ENCODE data around the gene AR. TPM values are rescaled to one million over a fixed set of nuclear protein-coding genes. Genes with fewer than 3 reads are reported as not detected.

Gene AR
- total RNA-seq, 1 donor from 2014 or later = 9.0 TPM

DNA sequence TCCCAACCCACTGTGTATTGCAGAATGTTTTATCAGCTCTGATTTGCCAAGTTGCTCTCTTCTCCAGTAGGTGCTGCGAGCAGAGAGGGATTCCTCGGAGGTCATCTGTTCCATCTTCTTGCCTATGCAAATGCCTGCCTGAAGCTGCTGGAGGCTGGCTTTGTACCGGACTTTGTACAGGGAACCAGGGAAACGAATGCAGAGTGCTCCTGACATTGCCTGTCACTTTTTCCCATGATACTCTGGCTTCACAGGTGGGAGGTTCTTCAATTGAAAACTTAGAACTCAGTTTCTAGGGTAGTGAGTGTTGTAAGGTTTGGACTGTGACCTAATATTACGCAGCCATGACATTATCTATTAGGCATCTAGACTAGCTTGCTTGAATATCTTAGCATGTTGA, 24.9 kb downstream of the AR start:
- Histone ChIP-seq H3K27ac (ENCODE audit: low read depth, low read length) (no peak overlapping the region), H2AFZ (ENCODE audit: low read depth, low read length) (no peak overlapping the region), H3K4me3 (ENCODE audit: insufficient read depth, low read depth, low read length) (no peak overlapping the region), H3K4me2 (ENCODE audit: low read length) (no peak overlapping the region), H3K36me3 (ENCODE audit: insufficient read depth, low read length) (no peaks in the 10 kb centered on the region), H4K20me1 (ENCODE audit: insufficient read depth, low read length) (no peaks in the 10 kb centered on the region), H3K4me1 (ENCODE audit: insufficient read depth, low read length) (no peaks in the 10 kb centered on the region), H3K9me3 (ENCODE audit: insufficient read depth, low read depth, low read length) (no peaks in the 10 kb centered on the region), H3K9ac (ENCODE audit: low read length) (no peak overlapping the region), H3K27me3 (ENCODE audit: insufficient read depth, low read length) (no peaks in the 10 kb centered on the region), H3K79me2 (ENCODE audit: insufficient read depth, low read length) (no peaks in the 10 kb centered on the region)
- DNase-seq (ENCODE audit: low read depth) = no peak
- H3K9me3 Mint-ChIP-seq (ENCODE audit: unreplicated experiment) = no peaks in the 10 kb centered on the region
- no peak overlapping the region for H3K4me3 Mint-ChIP-seq (ENCODE audit: unreplicated experiment)
- no peak for FAIRE-seq
- TF ChIP-seq EZH2 (IDR thresholded peaks at IDR 0.05; ENCODE audit: insufficient read depth, low read length) = no peak
- TF ChIP-seq, protein P1, sequence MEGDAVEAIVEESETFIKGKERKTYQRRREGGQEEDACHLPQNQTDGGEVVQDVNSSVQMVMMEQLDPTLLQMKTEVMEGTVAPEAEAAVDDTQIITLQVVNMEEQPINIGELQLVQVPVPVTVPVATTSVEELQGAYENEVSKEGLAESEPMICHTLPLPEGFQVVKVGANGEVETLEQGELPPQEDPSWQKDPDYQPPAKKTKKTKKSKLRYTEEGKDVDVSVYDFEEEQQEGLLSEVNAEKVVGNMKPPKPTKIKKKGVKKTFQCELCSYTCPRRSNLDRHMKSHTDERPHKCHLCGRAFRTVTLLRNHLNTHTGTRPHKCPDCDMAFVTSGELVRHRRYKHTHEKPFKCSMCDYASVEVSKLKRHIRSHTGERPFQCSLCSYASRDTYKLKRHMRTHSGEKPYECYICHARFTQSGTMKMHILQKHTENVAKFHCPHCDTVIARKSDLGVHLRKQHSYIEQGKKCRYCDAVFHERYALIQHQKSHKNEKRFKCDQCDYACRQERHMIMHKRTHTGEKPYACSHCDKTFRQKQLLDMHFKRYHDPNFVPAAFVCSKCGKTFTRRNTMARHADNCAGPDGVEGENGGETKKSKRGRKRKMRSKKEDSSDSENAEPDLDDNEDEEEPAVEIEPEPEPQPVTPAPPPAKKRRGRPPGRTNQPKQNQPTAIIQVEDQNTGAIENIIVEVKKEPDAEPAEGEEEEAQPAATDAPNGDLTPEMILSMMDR (IDR thresholded peaks at IDR 0.05; ENCODE audit: insufficient read depth, low read depth, low read length) = no peak
- peaks cover 27% of the 10 kb centered on the region for H3K4me1 Mint-ChIP-seq (ENCODE audit: low read depth, unreplicated experiment)
- H3K27me3 Mint-ChIP-seq (ENCODE audit: low read depth, unreplicated experiment) = no peaks in the 10 kb centered on the region
- H3K36me3 Mint-ChIP-seq (ENCODE audit: low read depth, unreplicated experiment) = no peaks in the 10 kb centered on the region
- H3K27ac Mint-ChIP-seq (ENCODE audit: unreplicated experiment) = no peak overlapping the region

DNA sequence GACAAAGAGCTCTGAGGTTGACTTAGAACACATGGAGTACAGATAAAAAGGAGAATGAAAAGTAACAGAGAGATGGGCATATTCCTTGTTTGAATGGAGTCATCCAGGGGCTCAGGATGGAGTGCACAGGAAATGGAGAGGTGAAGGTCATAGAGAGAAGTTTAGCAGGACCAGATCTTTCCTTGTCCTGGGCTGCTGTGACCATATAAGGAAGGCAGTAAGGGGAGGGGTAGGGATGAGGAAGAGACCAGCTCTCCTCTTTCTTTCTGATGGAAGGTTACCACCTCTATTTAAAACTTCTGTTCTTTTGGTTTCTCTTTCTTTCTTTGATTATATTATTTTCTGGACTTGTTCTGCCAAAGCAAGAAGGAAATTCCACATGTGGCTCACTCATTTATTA, 27.0 kb downstream of the AR start:
- Histone ChIP-seq H3K27ac (ENCODE audit: low read depth, low read length) (no peak overlapping the region), H2AFZ (ENCODE audit: low read depth, low read length) (no peak overlapping the region), H3K4me1 (ENCODE audit: insufficient read depth, low read length) (no peaks in the 10 kb centered on the region), H3K36me3 (ENCODE audit: insufficient read depth, low read length) (no peaks in the 10 kb centered on the region), H3K9me3 (ENCODE audit: insufficient read depth, low read depth, low read length) (no peaks in the 10 kb centered on the region), H3K4me2 (ENCODE audit: low read length) (no peak overlapping the region), H3K79me2 (ENCODE audit: insufficient read depth, low read length) (no peaks in the 10 kb centered on the region), H3K27me3 (ENCODE audit: insufficient read depth, low read length) (no peaks in the 10 kb centered on the region), H3K9ac (ENCODE audit: low read length) (no peak overlapping the region), H4K20me1 (ENCODE audit: insufficient read depth, low read length) (no peaks in the 10 kb centered on the region), H3K4me3 (ENCODE audit: insufficient read depth, low read depth, low read length) (no peak overlapping the region)
- Mint-ChIP-seq H3K27me3 (ENCODE audit: low read depth, unreplicated experiment) (no peaks in the 10 kb centered on the region), H3K36me3 (ENCODE audit: low read depth, unreplicated experiment) (no peaks in the 10 kb centered on the region), H3K4me3 (ENCODE audit: unreplicated experiment) (no peak overlapping the region), H3K27ac (ENCODE audit: unreplicated experiment) (no peak overlapping the region), H3K9me3 (ENCODE audit: unreplicated experiment) (no peaks in the 10 kb centered on the region), H3K4me1 (ENCODE audit: low read depth, unreplicated experiment) (peaks cover 20% of the 10 kb centered on the region)
- TF ChIP-seq, protein P1 (IDR thresholded peaks at IDR 0.05; ENCODE audit: insufficient read depth, low read depth, low read length) = no peak
- TF ChIP-seq EZH2 (IDR thresholded peaks at IDR 0.05; ENCODE audit: insufficient read depth, low read length) = no peak
- FAIRE-seq (peak; percentile 9), DNase-seq (ENCODE audit: low read depth) (no peak)

DNA sequence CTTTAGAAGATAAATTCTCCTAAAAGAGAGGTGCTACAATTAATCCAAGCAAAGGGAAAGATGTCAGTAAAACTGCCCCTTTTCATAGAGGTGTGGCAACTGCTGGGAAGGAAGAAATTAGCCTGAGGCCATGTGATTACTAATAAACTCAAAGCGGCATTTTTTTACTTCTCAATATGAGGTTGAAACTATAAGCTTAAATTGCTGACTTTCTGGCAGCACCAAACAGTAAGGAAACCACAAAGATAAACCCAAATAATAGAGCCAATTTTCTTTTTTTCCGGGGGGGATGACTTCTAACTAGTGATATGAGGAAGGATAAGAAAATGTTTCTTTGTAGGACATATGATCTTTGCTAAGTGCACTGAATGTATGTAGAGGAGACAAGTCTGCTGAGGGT, 30.9 kb downstream of the AR start:
- Mint-ChIP-seq H3K27me3 (ENCODE audit: low read depth, unreplicated experiment) (no peaks in the 10 kb centered on the region), H3K9me3 (ENCODE audit: unreplicated experiment) (no peaks in the 10 kb centered on the region), H3K36me3 (ENCODE audit: low read depth, unreplicated experiment) (no peaks in the 10 kb centered on the region), H3K27ac (ENCODE audit: unreplicated experiment) (no peak overlapping the region), H3K4me1 (ENCODE audit: low read depth, unreplicated experiment) (peaks cover 11% of the 10 kb centered on the region), H3K4me3 (ENCODE audit: unreplicated experiment) (no peak overlapping the region)
- H3K4me3 ChIP-seq (ENCODE audit: insufficient read depth, low read depth, low read length) = no peak overlapping the region
- no peak overlapping the region for H3K4me2 ChIP-seq (ENCODE audit: low read length)
- DNase-seq (ENCODE audit: low read depth) (peak; percentile 21), FAIRE-seq (no peak)
- H3K27ac ChIP-seq (ENCODE audit: low read depth, low read length) = no peak overlapping the region
- no peak for TF ChIP-seq EZH2 (IDR thresholded peaks at IDR 0.05; ENCODE audit: insufficient read depth, low read length)
- TF ChIP-seq, protein P1 (IDR thresholded peaks at IDR 0.05; ENCODE audit: insufficient read depth, low read depth, low read length) = no peak
- H3K9ac ChIP-seq (ENCODE audit: low read length) = no peak overlapping the region
- no peaks in the 10 kb centered on the region for H3K27me3 ChIP-seq (ENCODE audit: insufficient read depth, low read length)
- no peaks in the 10 kb centered on the region for H3K36me3 ChIP-seq (ENCODE audit: insufficient read depth, low read length)
- H3K4me1 ChIP-seq (ENCODE audit: insufficient read depth, low read length) = no peaks in the 10 kb centered on the region
- no peak overlapping the region for H2AFZ ChIP-seq (ENCODE audit: low read depth, low read length)
- no peaks in the 10 kb centered on the region for H3K9me3 ChIP-seq (ENCODE audit: insufficient read depth, low read depth, low read length)
- H3K79me2 ChIP-seq (ENCODE audit: insufficient read depth, low read length) = no peaks in the 10 kb centered on the region
- no peaks in the 10 kb centered on the region for H4K20me1 ChIP-seq (ENCODE audit: insufficient read depth, low read length)
